Effector memory CD4-positive, alpha-beta T cell (primary cell): ENCODE measurements around the gene ST3GAL2.
"Not testable (repeated sequence)": the region's sequence is repeated elsewhere in the genome, so short reads cannot be mapped to it uniquely, and the experiment has no call there.

Source experiments
- DNase-seq, 3 donors: peaks; one replicate each; pipeline ENCODE4 v3.0.0-alpha.2; 2020
- H3K27ac ChIP-seq: 2 replicates; pipeline ENCODE4 v1.7.0; 2013; ENCODE audit warnings: mild to moderate bottlenecking, low read length, moderate library complexity; ENCODE audit not compliant: insufficient read depth, poor library complexity, severe bottlenecking
- H3K27me3 ChIP-seq: replicated peaks from 2 replicates; pipeline ENCODE4 v1.7.0; 2013; ENCODE audit warnings: mild to moderate bottlenecking, low read length; ENCODE audit not compliant: insufficient read depth, control insufficient read depth, poor library complexity, severe bottlenecking
- H3K36me3 ChIP-seq: 2 replicates; pipeline ENCODE4 v1.7.0; 2013; ENCODE audit warnings: mild to moderate bottlenecking, low read length, moderate library complexity; ENCODE audit not compliant: control insufficient read depth, insufficient read depth
- H3K4me1 ChIP-seq: 2 replicates; pipeline ENCODE4 v1.7.0; 2013; ENCODE audit warnings: low read length, mild to moderate bottlenecking; ENCODE audit not compliant: control insufficient read depth, insufficient read depth, poor library complexity, severe bottlenecking
- H3K4me3 ChIP-seq: 2 replicates; pipeline ENCODE4 v1.7.0; 2013; ENCODE audit warnings: low read length, low read depth, mild to moderate bottlenecking; ENCODE audit not compliant: insufficient read depth, poor library complexity, severe bottlenecking
- H3K9me3 ChIP-seq: 2 replicates; pipeline ENCODE4 v1.7.0; 2013; ENCODE audit warnings: mild to moderate bottlenecking, low read length, moderate library complexity; ENCODE audit not compliant: control insufficient read depth

The ST3GAL2 gene

DNA sequence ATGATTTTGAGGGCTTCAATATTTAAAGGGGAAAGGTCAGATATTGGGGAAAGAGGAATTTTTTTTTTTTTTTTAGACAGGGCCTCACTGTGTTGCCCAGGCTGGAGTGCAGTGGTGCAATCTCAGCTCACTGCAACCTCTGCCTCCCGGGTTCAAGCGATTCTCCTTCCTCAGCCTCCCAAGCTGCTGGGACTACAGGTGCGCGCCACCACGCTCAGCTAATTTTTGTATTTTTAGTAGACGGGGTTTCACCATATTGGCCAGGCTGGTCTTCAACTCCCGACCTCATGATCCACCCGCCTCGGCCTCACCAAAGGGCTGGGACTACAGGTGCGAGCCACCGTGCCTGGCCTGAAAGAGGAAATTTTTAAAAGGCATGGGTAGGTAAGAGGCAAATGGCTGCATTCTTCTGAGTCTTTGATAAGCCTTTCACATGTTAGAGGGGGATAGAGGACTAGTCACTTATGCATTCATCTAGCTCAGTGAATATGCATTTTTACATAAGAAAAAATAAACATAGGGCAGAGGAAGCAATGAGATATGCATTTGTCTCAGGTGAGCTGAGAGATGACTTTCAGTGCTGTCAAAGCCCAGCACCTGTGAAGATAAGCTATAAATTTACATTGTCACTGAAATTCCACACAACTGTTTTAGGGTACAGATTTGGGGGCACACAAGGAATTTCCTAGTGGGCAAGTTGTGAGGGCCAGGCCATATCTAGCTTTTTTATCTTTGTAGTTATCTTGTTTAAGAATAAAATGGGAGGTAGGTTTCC, 14.4 kb upstream of the ST3GAL2 start:
- H3K36me3 ChIP-seq, result no peaks in the 10 kb centered on the region
- no peaks in the 10 kb centered on the region for H3K9me3 ChIP-seq
- H3K27me3 ChIP-seq, result no peaks in the 10 kb centered on the region
- peak overlapping the region; percentile 98 for H3K4me3 ChIP-seq
- no peak for DNase-seq
- H3K4me1 ChIP-seq, result peaks cover 8% of the 10 kb centered on the region
- no peak overlapping the region for H3K27ac ChIP-seq

DNA sequence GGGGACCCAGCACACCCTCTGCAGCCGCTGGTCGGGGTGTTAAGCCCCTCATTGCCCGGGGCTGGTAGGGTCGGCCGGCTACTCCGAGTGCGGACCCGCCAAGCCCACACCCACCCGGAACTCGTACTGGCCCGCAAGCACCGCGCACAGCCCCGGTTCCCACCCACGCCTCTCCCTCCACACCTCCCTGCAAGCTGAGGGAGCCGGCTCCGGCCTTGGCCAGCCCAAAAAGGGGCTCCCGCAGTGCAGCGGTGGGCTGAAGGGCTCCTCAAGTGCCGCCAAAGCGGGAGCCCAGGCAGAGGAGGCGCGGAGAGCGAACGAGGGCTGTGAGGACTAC, 12.1 kb upstream of the ST3GAL2 start:
- H3K9me3 ChIP-seq, H3K4me3 ChIP-seq, H3K27ac ChIP-seq, H3K27me3 ChIP-seq, H3K4me1 ChIP-seq, DNase-seq, H3K36me3 ChIP-seq: not testable (repeated sequence)

DNA sequence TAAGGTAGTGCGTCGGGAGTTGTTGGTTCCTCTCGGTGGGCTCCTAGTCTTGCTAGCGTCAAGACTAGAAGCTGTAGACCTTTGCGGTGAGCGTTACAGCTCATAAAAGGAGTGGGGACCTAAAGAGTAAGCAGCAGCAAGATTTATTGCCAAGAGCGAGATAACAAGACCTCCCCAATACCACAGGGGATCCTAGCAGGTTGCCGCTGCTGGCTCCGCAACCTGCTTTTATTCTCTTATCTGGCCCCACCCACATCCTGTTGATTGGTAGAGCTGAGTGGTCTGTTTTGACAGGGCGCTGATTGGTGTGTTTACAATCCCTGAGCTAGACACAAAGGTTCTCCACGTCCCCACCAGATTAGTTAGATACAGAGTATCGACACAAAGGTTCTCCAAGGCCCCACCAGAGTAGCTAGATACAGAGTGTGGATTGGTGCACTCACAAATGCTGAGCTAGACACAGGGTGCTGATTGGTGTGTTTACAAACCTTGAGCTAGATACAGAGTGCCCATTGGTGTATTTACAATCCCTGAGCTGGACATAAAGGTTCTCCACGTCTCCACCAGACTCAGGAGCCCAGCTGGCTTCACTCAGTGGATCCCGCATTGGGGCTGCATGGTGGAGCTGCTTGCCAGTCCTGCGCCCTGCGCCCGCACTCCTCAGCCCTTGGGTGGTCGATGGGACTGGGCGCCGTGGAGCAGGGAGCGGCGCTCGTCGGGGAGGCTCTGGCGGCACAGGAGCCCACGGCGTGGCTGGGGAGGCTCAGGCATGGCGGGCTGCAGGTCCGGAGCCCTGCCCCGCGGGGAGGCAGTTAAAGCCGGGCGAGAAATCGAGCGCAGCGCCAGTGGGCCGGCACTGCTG, 11.5 kb upstream of the ST3GAL2 start:
- H3K4me1 ChIP-seq, H3K4me3 ChIP-seq, H3K9me3 ChIP-seq, H3K27ac ChIP-seq, H3K27me3 ChIP-seq, H3K36me3 ChIP-seq, DNase-seq: not testable (repeated sequence)

DNA sequence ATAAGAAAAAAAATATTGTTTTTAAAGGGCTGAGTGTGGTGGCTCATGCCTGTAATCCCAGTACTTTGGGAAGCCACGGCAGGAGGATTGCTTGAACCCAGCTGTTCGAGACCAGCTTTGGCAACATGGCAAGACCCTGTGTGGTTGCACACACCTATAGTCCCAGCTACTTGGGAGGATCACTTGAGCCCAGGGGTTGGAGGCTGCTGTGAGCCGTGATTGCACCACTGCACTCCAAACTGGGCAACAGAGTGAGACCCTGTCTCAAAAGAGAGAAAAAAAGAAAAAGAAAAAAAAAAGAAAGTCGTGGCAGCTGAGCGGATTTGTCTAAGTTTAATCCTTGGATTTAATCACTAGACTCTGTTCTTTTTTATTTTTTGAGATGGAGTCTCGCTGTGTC, 9.2 kb upstream of the ST3GAL2 start:
- DNase-seq, result no peak
- no peak overlapping the region for H3K4me3 ChIP-seq
- no peak overlapping the region for H3K27ac ChIP-seq
- no peaks in the 10 kb centered on the region for H3K4me1 ChIP-seq
- no peaks in the 10 kb centered on the region for H3K36me3 ChIP-seq
- no peaks in the 10 kb centered on the region for H3K27me3 ChIP-seq
- H3K9me3 ChIP-seq, result no peaks in the 10 kb centered on the region

DNA sequence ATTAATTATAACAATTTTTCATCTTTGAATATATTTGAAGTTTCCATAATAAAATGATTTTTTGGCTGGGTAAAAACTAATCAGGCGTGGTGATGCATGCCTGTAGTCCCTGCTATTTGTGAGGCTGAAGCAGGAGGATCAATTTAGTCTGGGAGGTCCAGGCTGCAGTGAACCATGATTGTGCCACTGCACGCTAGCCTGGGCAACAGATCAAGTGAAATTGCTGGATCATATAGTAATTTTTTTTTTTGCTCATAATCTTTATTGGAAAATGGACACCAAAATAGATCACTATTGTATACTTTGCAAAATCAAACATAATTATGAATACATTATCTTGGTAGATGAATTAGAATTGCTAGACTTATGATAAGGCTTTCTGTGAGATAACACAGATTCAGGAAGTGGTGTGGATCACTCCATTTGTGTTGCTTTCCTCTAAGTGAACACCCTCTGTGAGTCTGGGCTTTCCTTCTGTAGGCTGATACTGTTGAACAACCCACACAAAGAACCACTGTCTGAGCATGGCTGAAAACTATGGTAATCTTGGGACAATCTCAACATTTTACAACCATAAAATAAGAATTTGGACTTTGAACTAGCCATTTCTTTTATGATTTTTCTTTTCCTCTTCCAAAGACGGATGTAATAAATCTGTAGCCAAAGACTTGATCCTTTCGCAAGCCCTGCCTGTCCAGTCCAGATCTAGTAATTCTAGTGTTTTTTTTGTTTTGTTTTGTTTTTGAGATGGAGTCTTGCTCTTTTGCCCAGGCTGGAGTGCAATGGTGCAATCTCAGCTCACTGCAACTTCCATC, 5.6 kb upstream of the ST3GAL2 start:
- H3K27ac ChIP-seq, result no peak overlapping the region
- H3K27me3 ChIP-seq, result no peaks in the 10 kb centered on the region
- H3K4me1 ChIP-seq, result peaks cover 2% of the 10 kb centered on the region
- H3K36me3 ChIP-seq, result no peaks in the 10 kb centered on the region
- H3K4me3 ChIP-seq, result no peak overlapping the region
- H3K9me3 ChIP-seq, result no peaks in the 10 kb centered on the region
- no peak for DNase-seq

GRCh38 chr16:70442344-70442743, 3.4 kb upstream of the ST3GAL2 start:
- no peak for DNase-seq
- Histone ChIP-seq H3K4me1 (peaks cover 15% of the 10 kb centered on the region), H3K36me3 (no peaks in the 10 kb centered on the region), H3K27ac (no peak overlapping the region), H3K4me3 (no peak overlapping the region), H3K9me3 (no peaks in the 10 kb centered on the region), H3K27me3 (no peaks in the 10 kb centered on the region)

- no peaks in the 10 kb centered on the region for H3K36me3 ChIP-seq
Measured at GRCh38 chr16:70441406-70441990, 2.6 kb upstream of the ST3GAL2 start.

GRCh38 chr16:70440009-70440692, 1.3 kb upstream of the ST3GAL2 start:
- Histone ChIP-seq H3K27ac (peak overlapping the region; percentile 46), H3K4me3 (no peak overlapping the region), H3K36me3 (no peaks in the 10 kb centered on the region), H3K9me3 (no peaks in the 10 kb centered on the region), H3K27me3 (no peaks in the 10 kb centered on the region), H3K4me1 (peaks cover 18% of the 10 kb centered on the region)
- DNase-seq, result no peak

More at GRCh38 chr16:70441406-70441990, 2.6 kb upstream of the ST3GAL2 start:
- DNase-seq, result no peak
- H3K9me3 ChIP-seq, result no peaks in the 10 kb centered on the region
- no peak overlapping the region for H3K27ac ChIP-seq
- no peaks in the 10 kb centered on the region for H3K27me3 ChIP-seq
- H3K4me1 ChIP-seq, result peaks cover 18% of the 10 kb centered on the region
- no peak overlapping the region for H3K4me3 ChIP-seq

- peak overlapping the region; percentile 59 for H3K4me3 ChIP-seq
- H3K4me1 ChIP-seq, result peaks cover 18% of the 10 kb centered on the region
- H3K27me3 ChIP-seq, result no peaks in the 10 kb centered on the region
- no peaks in the 10 kb centered on the region for H3K9me3 ChIP-seq
- H3K27ac ChIP-seq, result peak overlapping the region; percentile 43
- no peak for DNase-seq
- H3K36me3 ChIP-seq, result no peaks in the 10 kb centered on the region
Measured at GRCh38 chr16:70438585-70438968, 323 bp downstream of the ST3GAL2 start.
